Limb (tissue), 2 donors: ENCODE measurements around the gene SCIMP.
"Not testable (repeated sequence)": the region's sequence is repeated elsewhere in the genome, so short reads cannot be mapped to it uniquely, and the experiment has no call there.

Experiments
- DNase-seq, 2 donors: peaks; one replicate each; pipeline ENCODE4 v3.0.0-alpha.2; 2016; ENCODE audit errors: extremely low spot score in 2 of 2

Gene SCIMP

DNA sequence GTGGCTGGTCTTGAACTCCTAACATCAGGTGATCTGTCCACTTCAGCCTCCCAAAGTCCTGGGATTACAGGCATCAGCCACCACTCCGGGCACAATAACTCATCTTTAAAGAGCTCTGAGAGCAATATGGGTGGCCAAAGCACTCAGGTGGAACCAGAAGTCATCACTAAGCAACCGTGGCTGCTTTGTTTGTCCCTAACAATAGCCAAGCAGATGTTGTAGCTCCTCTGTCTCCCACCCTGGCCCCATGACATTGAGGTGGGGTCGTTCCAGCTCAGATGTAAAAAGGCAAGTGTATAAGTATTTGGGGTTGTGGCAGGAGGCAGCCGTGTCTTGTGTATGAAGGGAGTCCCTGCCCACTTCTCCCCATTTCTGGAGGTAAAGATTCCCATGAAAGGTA, 3.7 kb upstream of the SCIMP start:
- no peak for DNase-seq

DNA sequence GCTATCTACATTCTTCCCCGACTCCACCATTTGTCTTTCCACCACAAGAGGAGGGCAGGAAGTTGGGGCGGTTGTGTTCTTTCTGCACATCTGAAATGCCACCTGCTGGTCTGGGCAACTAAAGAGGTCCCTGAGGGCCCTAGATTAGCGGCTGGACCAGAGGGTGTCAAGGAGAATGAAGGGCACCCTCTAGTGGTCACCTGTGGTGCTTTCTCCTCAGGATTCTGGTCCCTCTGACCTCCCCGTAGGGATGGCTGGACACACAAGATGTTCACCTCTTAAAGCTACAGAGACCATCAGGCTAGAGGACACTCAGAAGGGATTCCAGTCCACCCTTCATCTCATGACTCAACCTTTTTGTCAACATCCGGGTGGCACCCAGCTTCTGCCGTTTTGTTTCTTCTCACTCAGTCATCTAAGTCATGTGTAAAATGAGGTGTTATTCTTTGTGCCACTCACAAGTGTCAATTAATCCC, 2.9 kb upstream of the SCIMP start:
- DNase-seq = no peak

DNA sequence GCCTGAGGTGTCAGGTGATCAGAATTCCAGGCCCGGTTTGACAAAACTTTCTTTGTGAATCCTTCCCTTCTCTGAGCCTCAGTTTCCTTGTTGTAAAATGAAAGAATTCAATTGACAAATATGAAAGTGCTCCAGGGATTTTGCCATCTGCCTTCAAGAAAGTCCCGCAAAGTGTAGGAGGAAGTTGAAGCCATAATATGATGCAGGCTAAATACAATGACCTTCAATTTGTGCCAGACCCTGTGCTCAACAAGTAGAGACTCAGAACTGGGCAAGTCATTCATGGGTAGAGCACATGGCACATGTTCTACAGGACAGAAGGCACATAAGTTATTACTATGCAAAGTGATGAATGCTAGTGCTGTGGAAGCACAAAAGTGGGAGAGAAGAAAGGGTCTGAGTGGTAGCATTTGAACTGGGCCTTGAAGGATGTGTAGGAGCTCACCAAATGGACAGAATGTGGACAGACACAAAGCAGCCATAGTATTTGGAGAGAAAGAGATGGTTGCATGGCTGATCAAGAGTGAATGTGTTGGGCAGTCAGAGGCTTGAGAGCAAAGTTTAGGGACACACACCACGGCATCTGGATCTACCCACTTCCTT, 2.4 kb upstream of the SCIMP start:
- no peak for DNase-seq

DNA sequence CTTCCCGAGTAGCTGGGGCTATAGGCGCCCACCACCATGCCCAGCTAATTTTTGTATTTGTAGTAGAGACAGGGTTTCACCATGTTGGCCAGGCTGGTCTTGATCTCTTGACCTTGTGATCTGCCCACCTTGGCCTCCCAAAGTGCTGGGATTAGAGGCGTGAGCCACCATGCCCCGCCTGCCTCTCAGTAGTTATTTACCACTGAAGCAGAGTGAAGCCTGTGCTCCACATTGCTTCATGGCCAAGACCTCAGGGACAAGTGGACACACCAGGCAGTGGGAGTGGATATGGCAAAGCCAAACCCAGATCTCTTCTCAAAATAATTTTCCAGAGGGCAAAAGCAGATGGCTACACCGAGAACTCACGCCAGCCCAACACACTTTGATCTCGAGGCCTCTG, 1.2 kb downstream of the SCIMP start:
- not testable (repeated sequence) for DNase-seq

DNA sequence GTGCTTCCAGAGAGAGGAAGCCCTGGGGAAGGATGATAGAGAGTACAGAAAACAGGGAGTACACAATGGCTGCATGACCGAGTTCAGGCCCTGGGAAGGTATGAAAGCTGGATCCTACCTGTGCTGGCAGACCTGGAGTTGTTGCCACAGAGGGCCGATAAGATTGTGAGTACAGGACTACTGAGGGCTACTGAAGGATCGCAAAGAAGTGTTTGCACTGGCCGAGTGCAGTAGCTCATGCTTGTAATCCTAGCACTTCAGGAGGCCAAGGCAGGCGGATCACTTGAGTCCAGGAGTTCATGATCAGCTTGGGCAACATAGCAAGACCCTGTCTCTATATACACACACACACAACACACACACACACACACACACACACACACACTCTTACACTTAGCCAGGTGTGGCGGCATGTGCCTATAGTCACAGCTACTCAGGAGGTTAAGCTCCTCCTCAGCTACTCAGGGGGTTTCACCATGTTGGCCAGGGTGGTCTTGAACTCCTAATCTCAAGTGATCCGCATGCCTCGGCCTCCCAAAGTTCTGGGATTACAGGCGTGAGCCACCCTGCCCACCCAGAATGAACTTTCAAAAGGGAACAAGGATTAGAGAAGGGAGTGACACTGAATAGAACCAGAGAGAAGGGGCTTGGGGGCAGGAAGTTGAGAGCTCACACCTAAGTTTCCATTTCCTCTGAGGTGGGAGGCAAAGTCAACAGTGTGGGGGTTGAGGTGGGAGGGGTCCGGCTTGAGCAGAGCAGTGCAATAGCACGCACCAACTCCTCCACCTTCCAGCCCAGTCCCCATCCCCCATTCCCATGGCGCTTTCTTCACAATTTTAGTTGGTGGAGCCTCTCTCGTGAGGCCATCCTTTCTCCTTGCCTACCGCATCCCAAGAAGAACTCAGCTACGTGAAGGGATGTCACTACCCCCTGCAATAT, 7.5 kb downstream of the SCIMP start:
- DNase-seq = no peak

DNA sequence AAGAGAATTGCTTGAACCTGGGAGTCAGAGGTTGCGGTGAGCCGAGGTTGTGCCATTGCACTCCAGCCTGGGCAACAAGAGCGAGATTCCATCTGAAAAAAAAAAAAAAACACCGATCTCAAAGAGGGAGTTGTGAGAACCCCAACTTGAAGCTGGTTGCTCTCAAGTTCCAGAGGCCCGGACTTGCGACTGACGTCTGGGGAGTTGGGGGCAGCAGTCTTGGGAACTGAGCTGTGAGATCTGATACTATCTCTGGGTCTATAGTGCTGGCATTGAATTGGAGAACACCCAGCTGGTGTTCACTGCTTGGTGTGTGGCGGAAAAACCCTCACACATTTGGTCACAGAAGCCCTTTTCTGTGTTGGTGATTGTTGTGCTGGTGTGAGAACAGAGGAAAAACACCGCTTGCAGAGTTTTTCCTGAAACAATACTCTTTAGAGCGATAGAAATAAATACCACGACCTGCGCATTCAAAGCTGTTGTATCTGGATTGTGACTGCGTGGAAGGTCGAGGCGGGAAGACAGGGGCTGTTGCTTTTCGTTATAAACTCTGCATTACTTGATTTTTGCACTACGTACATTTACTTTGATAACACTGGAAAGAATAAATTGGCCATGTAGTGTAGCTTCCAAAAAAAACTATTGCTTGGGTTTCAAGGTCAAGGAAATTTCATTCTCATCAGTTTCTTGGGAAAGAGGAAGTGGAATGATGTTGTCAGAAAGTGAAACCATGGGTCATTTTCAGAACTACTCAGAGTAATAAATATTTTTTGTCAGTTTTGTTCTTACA, 8.8 kb downstream of the SCIMP start:
- DNase-seq = no peak

DNA sequence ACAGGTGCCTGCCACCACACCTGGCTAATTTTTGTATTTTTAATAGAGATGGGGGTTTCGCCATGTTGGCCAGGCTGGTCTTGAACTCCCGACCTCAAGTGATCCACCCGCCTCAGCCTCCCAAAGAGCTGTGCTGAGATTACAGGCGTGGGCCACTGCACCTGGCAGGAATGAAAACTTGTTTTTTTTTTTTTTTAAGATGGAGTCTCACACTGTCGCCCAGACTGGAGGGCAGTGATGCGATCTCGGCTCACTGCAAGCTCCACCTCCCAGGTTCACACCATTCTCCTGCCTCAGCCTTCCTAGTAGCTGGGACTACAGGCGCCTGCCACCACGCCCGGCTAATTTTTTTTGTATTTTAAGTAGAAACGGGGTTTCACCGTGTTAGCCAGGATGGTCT, 12.7 kb downstream of the SCIMP start:
- DNase-seq = not testable (repeated sequence)

DNA sequence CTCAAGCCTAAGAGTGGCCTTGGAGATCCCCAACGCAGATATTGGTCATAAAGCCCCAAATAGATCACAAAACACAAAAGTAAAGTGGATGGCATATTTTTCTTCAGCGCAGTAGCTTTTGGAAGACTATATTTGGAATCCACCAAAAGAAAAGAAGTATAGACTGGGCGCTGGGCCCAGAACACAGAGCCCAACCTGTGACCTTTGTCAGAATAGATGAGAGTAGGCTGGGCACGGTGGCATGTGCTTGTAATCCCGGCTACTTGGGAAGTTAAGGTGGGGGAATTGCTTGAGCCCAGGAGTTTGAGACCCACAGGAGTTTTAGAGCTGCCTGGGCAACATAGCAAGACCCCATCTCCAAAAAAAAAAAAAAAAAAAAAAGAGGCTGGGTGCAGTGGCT, 14.6 kb downstream of the SCIMP start:
- DNase-seq = no peak

DNA sequence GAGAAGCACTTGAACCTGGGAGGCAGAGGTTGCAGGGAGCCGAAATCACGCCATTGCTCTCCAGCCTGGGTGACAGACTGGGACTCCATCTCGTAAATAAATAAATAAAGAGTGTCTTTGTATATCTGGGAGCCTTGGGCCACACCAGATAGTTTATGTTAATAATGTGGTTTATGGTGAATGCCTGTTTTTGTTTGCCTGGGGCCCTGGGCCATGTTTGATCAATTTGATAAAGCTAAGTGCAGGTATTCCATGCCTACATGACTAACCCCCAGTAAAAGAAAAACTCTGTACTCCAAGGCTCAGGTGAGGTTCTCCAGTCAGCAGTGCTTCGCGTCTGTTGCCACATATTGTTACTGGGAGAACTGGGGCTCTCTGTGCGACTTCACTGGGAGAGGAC, 15.1 kb downstream of the SCIMP start:
- no peak for DNase-seq

DNA sequence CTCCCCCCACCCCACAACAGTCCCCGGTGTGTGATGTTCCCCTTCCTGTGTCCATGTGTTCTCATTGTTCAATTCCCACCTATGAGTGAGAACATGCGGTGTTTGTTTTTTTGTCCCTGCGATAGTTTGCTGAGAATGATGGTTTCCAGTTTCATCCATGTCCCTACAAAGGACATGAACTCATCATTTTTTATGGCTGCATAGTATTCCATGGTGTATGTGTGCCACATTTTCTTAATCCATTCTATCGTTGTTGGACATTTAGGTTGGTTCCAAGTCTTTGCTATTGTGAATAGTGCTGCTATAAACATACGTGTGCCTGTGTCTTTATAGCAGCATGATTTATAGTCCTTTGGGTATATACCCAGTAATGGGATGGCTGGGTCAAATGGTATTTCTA, 17.1 kb downstream of the SCIMP start:
- DNase-seq = not testable (repeated sequence)

DNA sequence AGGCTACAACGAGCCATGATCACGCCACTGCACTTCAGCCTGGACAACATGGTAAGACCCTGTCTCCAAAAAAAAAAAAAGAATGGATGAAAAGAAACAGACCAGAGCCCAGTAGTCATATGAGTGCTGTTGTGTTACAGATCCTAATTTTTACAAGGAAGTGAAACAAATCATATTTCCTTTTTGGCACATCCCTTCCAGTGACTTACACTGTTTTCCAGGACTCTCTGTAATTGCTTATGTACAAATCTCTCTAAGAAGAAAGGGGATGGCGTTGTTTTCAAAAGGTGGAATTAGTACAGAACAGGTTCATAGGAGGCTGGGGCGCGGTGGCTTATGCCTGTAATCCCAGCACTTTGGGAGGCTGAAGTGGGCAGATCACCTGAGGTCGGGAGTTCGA, 23.2 kb downstream of the SCIMP start:
- no peak for DNase-seq

DNA sequence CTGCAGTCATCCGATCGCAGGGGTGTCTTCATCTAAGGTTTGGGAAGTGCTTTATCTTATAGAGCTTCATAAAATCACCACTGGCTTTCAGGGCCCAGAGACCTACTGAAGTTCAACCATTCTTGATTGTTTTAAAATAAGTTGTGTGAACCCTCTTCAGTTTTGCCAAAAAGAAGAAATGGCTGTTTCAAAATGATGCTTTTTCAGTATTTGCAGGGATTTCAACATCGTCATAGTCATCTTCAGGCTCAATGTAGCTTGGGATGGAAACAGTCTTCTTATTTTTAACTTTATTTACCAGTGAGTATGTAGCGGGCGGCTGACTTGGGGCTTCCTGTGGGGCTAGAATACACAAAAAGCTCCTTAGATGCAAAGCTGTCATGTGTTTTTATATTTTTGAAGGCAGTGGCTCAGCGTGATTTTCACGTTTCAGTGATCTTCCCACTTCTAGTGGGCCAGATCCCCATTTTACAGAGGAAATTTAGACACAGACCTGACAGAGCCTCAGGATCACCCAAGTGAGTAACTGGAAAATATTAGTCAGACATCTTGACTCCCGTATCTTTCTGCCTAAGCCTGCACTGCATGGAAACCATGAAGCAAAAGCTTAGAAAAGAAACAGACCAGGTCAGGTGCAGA, 23.9 kb downstream of the SCIMP start:
- DNase-seq = no peak

DNA sequence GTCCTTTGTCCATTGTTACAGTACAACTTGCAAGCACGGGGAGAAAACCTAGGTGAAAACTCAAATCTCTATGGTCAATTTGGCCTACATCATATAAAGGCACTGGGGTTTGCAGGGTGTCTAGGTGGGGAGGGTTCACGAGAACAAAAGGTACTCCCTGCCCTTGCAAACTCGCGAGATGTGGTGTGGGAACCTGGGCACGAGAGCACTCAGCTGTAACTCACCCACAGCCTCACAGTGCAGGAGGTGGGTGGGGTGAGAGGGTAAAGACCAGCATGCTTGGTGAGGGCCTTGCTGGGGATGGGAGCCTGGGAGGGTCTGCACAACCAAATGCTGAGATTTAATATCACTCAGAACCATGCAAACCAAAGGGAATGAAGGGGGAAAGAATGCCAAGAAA, 24.6 kb downstream of the SCIMP start:
- no peak for DNase-seq

DNA sequence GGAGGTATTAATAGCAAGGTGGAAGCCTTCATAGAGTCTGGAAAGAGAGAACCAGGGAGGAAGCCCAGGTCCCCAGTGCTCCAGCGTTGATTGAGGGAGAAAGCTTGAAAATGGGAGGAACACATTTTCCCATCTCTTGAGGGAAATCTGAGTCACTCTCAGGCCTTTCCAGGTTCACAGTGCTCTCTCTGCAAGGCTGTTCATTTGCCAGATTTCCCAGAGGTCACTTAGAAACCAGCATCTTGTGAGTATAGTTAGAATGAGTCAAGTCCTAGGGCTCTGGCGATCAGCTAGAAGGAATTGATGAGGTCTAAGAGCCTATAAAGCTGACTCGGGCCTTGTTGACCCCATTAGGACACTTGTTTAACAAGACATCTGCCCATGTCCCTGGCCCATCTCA, 25.3 kb downstream of the SCIMP start:
- no peak for DNase-seq

DNA sequence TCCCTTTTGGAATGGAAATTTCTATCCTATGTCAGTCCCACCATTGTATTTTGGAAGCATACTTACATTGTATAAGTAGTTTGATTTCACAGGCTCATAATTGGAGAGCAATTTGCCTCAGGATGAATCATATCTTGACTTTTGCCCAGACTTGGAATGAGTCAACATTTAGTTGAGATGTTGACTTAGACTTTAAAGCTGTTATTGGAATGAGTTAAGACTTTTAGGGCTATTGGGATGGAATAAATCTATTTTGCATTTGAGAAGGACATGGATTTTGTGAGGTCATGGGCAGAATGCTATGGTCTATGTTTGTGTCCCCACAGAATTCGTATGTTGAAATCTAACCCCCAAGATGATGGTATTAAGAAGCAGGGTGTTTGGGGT, 30.8 kb downstream of the SCIMP start:
- DNase-seq = no peak

DNA sequence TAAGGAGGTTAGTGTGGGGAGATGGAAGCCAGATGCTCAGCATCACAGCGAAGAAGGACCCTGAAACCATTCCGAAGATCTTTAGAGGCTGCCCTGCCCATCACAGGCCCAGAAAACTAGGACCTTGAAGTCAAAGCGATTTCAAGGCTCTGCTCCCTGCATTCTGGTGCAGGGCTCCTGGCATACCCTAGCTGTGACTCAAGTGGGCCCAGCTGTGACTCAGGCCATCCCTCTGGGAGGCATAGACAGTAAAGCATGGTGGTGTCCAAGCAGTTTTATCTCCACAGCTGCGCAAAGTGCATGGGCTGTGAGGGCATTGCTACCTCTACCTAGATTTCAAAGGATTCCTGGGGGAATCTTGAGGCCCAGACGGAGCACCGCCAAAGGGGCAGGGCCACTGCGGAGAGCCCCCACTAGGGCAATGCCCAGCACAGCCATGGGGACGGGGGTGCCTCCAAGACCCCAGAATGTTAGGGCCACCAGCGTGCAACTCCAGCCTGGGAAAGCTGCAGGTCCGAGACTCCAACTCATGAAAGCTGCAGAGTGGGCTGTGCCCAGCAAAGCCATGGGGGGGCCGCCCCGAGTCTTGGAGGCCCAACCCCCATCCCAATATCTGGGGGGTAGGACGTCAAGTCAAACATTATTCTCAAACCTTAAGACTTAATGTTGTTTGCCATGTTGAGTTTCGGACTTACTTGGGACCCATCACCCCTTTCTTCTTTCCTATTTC, 31.3 kb downstream of the SCIMP start:
- no peak for DNase-seq

DNA sequence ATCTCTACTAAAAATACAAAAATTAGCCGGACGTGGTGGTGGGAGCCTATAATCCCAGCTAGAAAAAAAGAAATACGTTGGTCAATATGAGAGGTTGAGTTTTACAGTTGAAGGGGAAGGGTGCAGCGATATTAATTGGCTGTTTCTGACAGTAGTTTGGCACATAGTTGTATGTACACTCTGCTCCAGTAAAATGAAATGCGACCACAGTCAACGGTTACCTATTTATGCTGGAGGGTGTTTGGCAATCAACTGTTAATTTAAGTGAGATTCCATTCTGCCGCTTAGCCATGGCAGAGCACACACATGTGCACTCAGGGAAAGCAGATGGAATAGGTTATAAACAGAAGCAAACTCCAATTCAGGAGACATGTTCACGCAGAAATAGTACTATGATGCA, 33.6 kb downstream of the SCIMP start:
- no peak for DNase-seq

DNA sequence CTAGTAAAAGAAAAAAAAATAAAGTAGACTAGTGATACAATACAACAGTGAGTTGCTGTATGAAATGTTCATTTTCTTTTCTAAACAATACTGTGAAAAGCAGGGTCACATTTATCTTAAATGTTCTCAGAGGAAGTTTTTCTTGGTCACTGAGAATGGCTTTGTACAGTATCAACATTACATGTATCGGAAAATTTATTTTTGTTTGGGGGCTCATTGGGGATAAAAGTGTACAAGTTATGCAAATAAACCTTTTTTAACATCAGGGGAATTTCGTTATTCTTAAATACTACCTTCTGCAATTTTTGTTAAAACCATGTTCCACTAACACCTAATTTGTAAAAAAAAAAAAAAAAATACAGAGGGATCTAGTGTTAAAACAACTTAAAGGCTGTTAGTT, 34.3 kb downstream of the SCIMP start:
- no peak for DNase-seq

DNA sequence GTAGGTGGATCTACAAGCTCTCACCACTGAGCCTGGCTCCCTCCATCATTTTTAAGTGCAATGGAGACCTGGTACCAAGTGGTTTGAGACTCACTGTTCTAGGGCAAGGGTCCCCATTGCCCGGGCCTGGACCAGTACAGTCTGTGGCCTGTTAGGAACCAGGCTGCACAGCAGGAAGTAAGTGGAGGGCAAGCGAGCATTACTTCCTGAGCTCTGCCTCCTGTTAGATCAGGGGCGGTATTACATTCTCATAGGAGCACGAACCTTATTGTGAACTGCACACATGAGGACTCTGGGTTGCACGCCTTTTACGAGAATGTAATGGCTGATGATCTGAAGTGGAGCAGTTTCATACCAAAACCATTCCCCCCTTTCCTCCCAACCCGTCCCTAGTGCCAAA, 36.2 kb downstream of the SCIMP start:
- DNase-seq = no peak

DNA sequence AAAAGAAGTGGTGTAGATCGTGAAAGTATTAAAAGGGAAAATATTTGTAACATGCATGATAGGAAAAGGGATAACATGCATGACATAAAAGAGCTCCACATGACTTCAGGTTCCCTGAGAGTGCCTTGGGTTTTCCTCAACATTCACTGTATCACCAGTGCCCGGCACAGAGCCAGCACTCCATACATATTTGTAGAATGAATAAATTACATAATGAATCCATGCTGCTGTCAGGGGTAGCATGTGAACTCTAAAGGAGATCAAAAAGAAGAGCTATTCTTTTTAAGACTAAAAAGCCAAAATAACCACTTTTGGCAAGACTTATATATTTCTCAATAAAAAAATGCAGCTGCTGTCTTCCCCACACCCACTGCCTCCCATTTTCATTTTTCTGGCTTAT, 40.3 kb downstream of the SCIMP start:
- DNase-seq = no peak
